Lower lobe of right lung (tissue), 2 donors: Measurements from ENCODE around the gene KDM1A. TPM values are rescaled to one million over a fixed set of nuclear protein-coding genes. Genes with fewer than 3 reads are reported as not detected.

ENCODE experiments used
- ATAC-seq, 2 donors: fragments of 200-7000 bp; cut with Tn5 transposase; one replicate each; pipeline ENCODE4 v1.9.1; 2020 to 2022; ENCODE audit warnings: mild to moderate bottlenecking in 2 of 2, moderate library complexity in 2 of 2
- DNase-seq: peaks from one replicate; pipeline ENCODE4 v3.0.0-alpha.2; 2020
- H3K27ac ChIP-seq: fragments of 200-600 bp; one replicate; pipeline ENCODE4 v1.8.0; 2022
- H3K27me3 ChIP-seq: fragments of 200-600 bp; one replicate; pipeline ENCODE4 v1.8.0; 2022; ENCODE audit warnings: low read depth
- H3K36me3 ChIP-seq: fragments of 200-600 bp; one replicate; pipeline ENCODE4 v1.8.0; 2022; ENCODE audit warnings: mild to moderate bottlenecking
- H3K4me1 ChIP-seq: fragments of 200-600 bp; one replicate; pipeline ENCODE4 v1.8.0; 2022
- H3K4me3 ChIP-seq: fragments of 200-600 bp; one replicate; pipeline ENCODE4 v1.8.0; 2022; ENCODE audit warnings: mild to moderate bottlenecking
- H3K9me3 ChIP-seq: fragments of 200-600 bp; one replicate; pipeline ENCODE4 v1.8.0; 2022
- intact Hi-C: fragments of 100-400 bp; cut with DNase I; formaldehyde crosslinking; loops from one replicate; pipeline ENCODE4 v1.11.0; 2022
- total RNA-seq: library from RNA; stranded (reverse); fragmentation: NEBNext Ultra II Directional; extraction: Animal tissue kit (Norgen Biotek cat#: 25700); gene quantifications from one replicate; pipeline ENCODE4 v1.2.1, GENCODE V29; 2021
- TF ChIP-seq, protein P1 (sequence below): fragments of 200-600 bp; IDR thresholded peaks from one replicate; pipeline ENCODE4 v1.8.0; 2022; ENCODE audit warnings: antibody characterized with exemption, mild to moderate bottlenecking
- donor health status: DM: no; HTN: yes; CAD: no; lungs with severe emphysema.

The KDM1A gene
- total RNA-seq, 1 donor from 2014 or later = 38.6 TPM

DNA sequence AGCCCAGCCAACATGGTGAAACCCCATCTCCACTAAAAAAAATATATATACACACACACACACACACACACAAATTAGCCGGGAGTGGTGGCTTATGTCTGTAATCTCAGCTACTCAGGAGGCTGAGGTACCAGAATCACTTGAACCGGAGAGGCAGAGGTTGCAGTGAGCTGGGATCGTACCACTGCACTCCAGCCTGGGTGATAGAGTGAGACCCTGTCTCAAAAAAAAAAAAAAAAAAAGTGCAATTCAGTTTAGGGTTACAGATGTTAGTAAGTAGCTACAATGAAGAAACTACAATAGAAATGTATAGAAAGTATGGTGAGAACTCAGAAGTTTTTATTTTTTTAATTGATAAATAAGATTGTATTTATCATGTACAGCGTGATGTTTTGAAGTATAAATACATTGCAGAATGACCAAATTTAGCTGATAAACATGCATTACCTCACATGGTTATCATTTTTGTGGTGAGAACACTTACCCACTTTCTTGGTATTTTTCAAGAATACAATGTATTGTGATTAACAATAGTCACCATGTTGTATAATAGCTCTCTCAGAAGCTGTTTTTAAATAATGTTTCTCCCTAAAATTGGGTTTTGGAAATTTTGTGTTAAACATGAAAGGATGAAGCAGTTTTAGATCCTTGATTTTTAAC is 17.9 kb downstream of the KDM1A start:
- Histone ChIP-seq H3K27ac (no peak overlapping the region), H3K36me3 (no peaks in the 10 kb centered on the region), H3K9me3 (no peaks in the 10 kb centered on the region), H3K4me3 (no peak overlapping the region), H3K27me3 (no peaks in the 10 kb centered on the region), H3K4me1 (no peaks in the 10 kb centered on the region)
- intact Hi-C loops = no loop called here
- TF ChIP-seq, protein P1, sequence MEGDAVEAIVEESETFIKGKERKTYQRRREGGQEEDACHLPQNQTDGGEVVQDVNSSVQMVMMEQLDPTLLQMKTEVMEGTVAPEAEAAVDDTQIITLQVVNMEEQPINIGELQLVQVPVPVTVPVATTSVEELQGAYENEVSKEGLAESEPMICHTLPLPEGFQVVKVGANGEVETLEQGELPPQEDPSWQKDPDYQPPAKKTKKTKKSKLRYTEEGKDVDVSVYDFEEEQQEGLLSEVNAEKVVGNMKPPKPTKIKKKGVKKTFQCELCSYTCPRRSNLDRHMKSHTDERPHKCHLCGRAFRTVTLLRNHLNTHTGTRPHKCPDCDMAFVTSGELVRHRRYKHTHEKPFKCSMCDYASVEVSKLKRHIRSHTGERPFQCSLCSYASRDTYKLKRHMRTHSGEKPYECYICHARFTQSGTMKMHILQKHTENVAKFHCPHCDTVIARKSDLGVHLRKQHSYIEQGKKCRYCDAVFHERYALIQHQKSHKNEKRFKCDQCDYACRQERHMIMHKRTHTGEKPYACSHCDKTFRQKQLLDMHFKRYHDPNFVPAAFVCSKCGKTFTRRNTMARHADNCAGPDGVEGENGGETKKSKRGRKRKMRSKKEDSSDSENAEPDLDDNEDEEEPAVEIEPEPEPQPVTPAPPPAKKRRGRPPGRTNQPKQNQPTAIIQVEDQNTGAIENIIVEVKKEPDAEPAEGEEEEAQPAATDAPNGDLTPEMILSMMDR = no peak
- DNase-seq (no peak), ATAC-seq (no peak)

DNA sequence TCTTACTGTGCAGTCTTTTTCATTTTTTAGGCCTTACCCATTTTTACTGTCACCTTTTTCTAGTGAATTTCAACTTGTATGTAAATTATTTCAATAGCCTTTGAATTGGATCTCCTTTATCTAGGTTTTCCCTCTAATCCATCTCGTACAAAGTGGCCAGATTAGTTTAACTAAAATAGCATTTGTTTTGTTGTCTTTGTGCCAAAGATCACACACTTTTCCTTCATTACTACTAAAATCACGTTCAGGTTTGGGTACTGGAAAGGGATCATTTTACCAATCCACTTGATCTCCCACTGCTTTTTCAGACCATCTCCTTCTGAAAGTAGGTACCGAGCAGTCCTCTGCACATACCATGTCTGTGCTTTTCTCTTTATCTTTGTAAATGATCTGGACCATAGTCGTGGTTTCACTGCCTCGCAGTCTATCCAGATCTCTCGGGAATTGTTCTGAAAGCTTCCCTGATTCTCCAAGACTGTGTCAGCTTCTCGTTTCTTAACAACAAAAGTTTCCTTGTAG is 20.1 kb downstream of the KDM1A start:
- Histone ChIP-seq H3K4me1 (no peaks in the 10 kb centered on the region), H3K27ac (no peak overlapping the region), H3K36me3 (no peaks in the 10 kb centered on the region), H3K9me3 (no peaks in the 10 kb centered on the region), H3K27me3 (no peaks in the 10 kb centered on the region), H3K4me3 (no peak overlapping the region)
- DNase-seq (no peak), ATAC-seq (no peak)
- intact Hi-C loops = no loop called here
- TF ChIP-seq, protein P1 = no peak

DNA sequence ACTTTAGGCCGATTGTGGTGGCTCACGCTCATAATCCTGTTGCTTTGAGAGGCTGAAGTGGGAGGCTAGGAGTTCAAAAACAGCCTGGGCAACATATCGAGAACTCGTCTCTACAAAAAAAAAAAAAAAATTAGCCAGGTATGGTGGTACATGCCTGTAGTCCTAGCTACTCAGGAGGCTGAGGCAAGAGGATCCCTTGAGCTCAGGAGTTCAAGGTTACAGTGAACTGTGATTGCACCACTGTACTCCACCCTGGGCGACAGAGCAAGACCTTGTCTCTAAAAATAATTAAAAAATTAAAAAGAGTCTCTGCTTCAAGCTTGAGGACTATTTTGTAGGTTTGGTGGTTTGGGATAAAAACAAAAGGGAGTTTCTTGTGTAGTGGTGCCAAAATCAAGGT is 21.2 kb downstream of the KDM1A start:
- H3K9me3 ChIP-seq = no peaks in the 10 kb centered on the region
- no peak for ATAC-seq
- no peaks in the 10 kb centered on the region for H3K4me1 ChIP-seq
- TF ChIP-seq, protein P1 = no peak
- no peak overlapping the region for H3K4me3 ChIP-seq
- no peaks in the 10 kb centered on the region for H3K36me3 ChIP-seq
- H3K27me3 ChIP-seq = no peaks in the 10 kb centered on the region
- no peak overlapping the region for H3K27ac ChIP-seq
- intact Hi-C loops = no loop called here
- DNase-seq = no peak

DNA sequence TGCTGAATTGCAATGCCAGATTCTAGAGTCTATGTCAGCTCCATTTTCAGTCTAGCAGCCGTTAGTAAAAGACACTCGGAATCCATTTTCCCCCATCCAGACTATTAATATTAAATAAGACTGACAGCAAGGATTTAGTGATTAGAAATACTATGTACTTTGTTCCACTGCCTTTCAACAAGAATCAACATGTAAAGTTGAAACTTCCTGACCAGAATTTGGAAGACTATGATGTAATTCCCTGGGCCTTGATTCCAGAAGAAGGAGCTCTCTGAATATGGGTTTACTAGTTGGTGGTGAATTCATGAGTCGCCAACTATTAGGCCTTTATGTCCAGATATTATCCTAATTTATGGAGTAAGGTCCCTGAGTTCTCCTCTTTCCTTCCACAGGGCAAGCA is 24.8 kb downstream of the KDM1A start:
- TF ChIP-seq, protein P1 = no peak
- ATAC-seq = no peak
- intact Hi-C loops = no loop called here
- no peak overlapping the region for H3K27ac ChIP-seq
- no peak for DNase-seq
- no peak overlapping the region for H3K4me3 ChIP-seq
- H3K27me3 ChIP-seq = no peaks in the 10 kb centered on the region
- H3K36me3 ChIP-seq = no peaks in the 10 kb centered on the region
- H3K4me1 ChIP-seq = no peaks in the 10 kb centered on the region
- H3K9me3 ChIP-seq = no peaks in the 10 kb centered on the region

DNA sequence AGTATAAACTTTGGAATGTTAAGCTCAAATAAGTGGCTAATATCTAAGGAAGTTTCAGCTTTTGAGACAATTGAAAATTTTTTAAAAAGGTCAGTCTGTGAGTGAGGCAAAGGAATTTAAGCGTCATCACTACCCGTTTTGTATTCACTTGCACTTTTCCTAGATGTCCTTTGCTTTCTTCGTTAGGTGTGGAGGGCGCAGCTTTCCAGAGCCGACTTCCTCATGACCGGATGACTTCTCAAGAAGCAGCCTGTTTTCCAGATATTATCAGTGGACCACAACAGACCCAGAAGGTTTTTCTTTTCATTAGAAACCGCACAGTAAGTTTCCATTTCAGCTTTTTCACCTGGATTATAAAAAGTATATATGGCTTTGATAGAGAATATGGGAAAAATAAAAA is 30.9 kb downstream of the KDM1A start:
- Histone ChIP-seq H3K27ac (no peak overlapping the region), H3K27me3 (no peaks in the 10 kb centered on the region), H3K4me1 (no peaks in the 10 kb centered on the region), H3K9me3 (no peaks in the 10 kb centered on the region), H3K4me3 (no peak overlapping the region), H3K36me3 (peaks cover 25% of the 10 kb centered on the region)
- ATAC-seq (no peak), DNase-seq (no peak)
- intact Hi-C loops = no loop called here
- TF ChIP-seq, protein P1 = no peak
